ENCODE results near the gene MAP3K8. TPM values are rescaled to one million over a fixed set of nuclear protein-coding genes. Genes with fewer than 3 reads are reported as not detected.
A peak's percentile ranks its signal among the peaks of the same experiment; 100 is the strongest.

Gene MAP3K8
- total and polyA plus RNA-seq, 2 donors (not counting 3 experiments of a cell fraction or from before 2014, with no cell fraction given), result 5.2 to 10.6 TPM

- H3K4me2 ChIP-seq (ENCODE audit: insufficient read depth, low read length), result peak overlapping the region; percentile 60
- H3K4me3 ChIP-seq (replicated peaks in 1 of 3; ENCODE audit: insufficient read depth in 1 of 3, low read depth in 1 of 3, low read length in 3 of 3), result no peak overlapping the region
- H3K9me3 ChIP-seq (replicated peaks; ENCODE audit: control insufficient read depth, insufficient read depth, low read length), result no peaks in the 10 kb centered on the region
- ChIA-PET POLR2A (no interaction called here), CTCF (interaction anchor here (0.9 to 3.1 kb wide), 3 partner anchors 23 to 155 kb away, joined by 3 to 19 read pairs (median 10); no protein-coding TSS in a partner anchor)
- TF ChIP-seq FOS (IDR thresholded peaks at IDR 0.05; ENCODE audit: borderline replicate concordance, insufficient read depth, low read length) (no peak), GATA2 (IDR thresholded peaks at IDR 0.05; ENCODE audit: insufficient read depth, insufficient read length, low read depth, low read length) (no peak), EZH2 (IDR thresholded peaks at IDR 0.05; ENCODE audit: borderline replicate concordance, low read depth, low read length, severe bottlenecking) (no peak), JUN (IDR thresholded peaks at IDR 0.05; ENCODE audit: borderline replicate concordance, insufficient read depth, insufficient read length, low read depth) (no peak), CTCF (IDR thresholded peaks at IDR 0.05; ENCODE audit: extremely low read depth in 1 of 2, insufficient read depth in 1 of 2, low read depth in 1 of 2, low read length in 2 of 2) (no peak), MAX (IDR thresholded peaks at IDR 0.05; ENCODE audit: insufficient read depth, insufficient read length) (no peak), POLR2A (IDR thresholded peaks at IDR 0.05; ENCODE audit: low read depth, low read length) (no peak), POLR2AphosphoS5 (IDR thresholded peaks at IDR 0.05; ENCODE audit: insufficient read depth, low read depth, low read length) (no peak), MYC (IDR thresholded peaks at IDR 0.05; ENCODE audit: low read depth, low read length) (no peak)
- H3K27ac ChIP-seq (ENCODE audit: insufficient read depth, low read depth, low read length), result peak overlapping the region; percentile 2
- peaks cover 21% of the 10 kb centered on the region for H3K4me1 ChIP-seq (ENCODE audit: control insufficient read depth, extremely low read depth, insufficient read depth, low read length)
- peak overlapping the region; percentile 41 for H2AFZ ChIP-seq (ENCODE audit: low read depth, low read length)
- intact Hi-C loops (cut with micrococcal nuclease) (no loop called here), dilution Hi-C loops (cut with MboI; ENCODE audit: extremely low pct_ligation_motif_present, low sequenced_read_pairs) (no loop called here)
- FAIRE-seq, result no peak
- H3K79me2 ChIP-seq (ENCODE audit: control insufficient read depth, insufficient read depth, low read length), result peaks cover 4% of the 10 kb centered on the region
- peak overlapping the region; percentile 17 for H3K9ac ChIP-seq (replicated peaks; ENCODE audit: extremely low read depth, insufficient read depth, low read length)
- no peaks in the 10 kb centered on the region for H4K20me1 ChIP-seq (replicated peaks; ENCODE audit: control insufficient read depth, extremely low read depth, insufficient read depth, low read length)
- no peaks in the 10 kb centered on the region for H3K9me1 ChIP-seq (replicated peaks; ENCODE audit: control insufficient read depth, extremely low read depth, insufficient read depth, low read length)
- no TSS peak for BruUV-seq (replicated peaks)
- no peaks in the 10 kb centered on the region for H3K27me3 ChIP-seq (ENCODE audit: control insufficient read depth in 2 of 2, insufficient read depth in 2 of 2, low read length in 2 of 2)
- H3K36me3 ChIP-seq (ENCODE audit: control insufficient read depth in 2 of 2, extremely low read depth in 1 of 2, insufficient read depth in 2 of 2, low read length in 2 of 2), result peaks cover 0 to 3% of the 10 kb centered on the region in 2 experiments
- no peak for DNase-seq (ENCODE audit: low read depth, low spot score)
These were observed 2.7 kb downstream of the MAP3K8 start for GRCh38 chr10:30436671-30437030.

Data from endothelial cell of umbilical vein (primary cell).